Stimulated activated CD4-positive, alpha-beta T cell treated with anti-CD3 and anti-CD28 coated beads, Interleukin-1b, Interleukin-23, amount 100 ng/mL, for 1 hour (primary cell): ENCODE results near the gene MAPKBP1.
A peak's percentile ranks its signal among the peaks of the same experiment; 100 is the strongest.
"Not testable (repeated sequence)": the region's sequence is repeated elsewhere in the genome, so short reads cannot be mapped to it uniquely, and the experiment has no call there.

Experiments used
- DNase-seq, 2 donors: peaks; one replicate each; pipeline ENCODE4 v3.0.0-alpha.2; 2020; ENCODE audit warnings: low read depth in 2 of 2

MAPKBP1 gene

GRCh38 chr15:41774062-41774881, at the start of gene MAPKBP1:
Gene MAPKBP1, plus strand, starts transcription at chr15:41774484. Its CDS starts 792 bp downstream, at chr15:41775276.
- peak; percentile 85 to 91 for DNase-seq

DNA sequence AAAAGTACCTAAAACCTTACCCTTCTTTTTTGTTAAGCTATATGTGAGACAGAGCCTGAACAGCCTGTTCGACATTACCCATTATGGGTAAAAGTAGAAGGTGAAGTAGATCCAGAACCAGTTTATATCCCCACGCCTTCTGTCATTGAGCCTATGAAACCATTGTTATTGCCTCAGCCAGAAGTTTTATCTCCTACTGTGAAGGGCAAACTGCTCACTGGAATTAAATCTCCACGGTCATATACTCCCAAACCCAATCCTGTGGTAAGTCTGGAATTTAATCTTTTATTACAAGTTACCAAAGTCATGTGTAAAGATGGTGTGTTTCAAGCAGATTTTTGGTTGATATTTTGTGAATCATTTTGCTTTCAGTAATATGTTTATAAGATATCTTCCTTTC, 47.1 kb upstream of the MAPKBP1 start:
- no peak for DNase-seq

DNA sequence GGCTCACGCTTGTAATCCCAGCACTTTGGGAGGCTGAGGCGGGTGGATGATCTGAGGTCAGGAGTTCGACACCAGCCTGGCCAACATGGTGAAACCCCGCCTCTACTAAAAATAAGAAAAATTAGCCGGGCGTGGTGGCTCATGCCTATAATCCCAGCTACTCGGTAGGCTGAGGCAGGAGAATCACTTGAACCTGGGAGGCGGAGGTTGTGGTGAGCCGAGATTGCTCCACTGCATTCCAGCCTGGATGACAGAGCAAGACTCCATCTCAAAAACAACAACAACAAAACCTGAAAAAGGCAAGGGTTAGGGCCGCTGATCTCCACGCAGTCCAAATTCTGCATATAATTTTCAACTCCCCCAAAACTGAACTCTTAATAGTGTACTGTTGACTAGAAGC, 46.2 kb upstream of the MAPKBP1 start:
- DNase-seq, result not testable (repeated sequence)

GRCh38 chr15:41730543-41730942, 43.7 kb upstream of the MAPKBP1 start:
- no peak for DNase-seq

DNA sequence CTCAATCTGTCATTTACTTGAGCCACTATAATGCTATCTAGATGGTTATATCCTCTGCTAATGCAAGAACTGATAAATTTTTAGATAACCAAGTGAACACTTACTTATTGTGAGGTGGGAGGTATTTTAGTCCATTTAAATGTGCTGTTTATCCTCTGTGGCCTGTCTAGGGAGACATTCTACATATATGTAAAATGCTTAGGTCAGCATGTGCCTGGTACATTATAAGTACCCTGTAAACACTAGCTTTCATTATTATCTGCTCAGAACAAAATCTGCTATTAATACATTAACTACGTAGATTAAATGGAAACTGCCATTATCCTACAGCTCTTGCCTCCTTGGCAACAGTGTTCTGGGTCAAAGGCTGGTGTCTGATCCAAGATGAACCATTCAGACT, 41.8 kb upstream of the MAPKBP1 start:
- DNase-seq, result no peak

- no peak for DNase-seq
Observed at GRCh38 chr15:41734079-41734478, 40.2 kb upstream of the MAPKBP1 start.

DNA sequence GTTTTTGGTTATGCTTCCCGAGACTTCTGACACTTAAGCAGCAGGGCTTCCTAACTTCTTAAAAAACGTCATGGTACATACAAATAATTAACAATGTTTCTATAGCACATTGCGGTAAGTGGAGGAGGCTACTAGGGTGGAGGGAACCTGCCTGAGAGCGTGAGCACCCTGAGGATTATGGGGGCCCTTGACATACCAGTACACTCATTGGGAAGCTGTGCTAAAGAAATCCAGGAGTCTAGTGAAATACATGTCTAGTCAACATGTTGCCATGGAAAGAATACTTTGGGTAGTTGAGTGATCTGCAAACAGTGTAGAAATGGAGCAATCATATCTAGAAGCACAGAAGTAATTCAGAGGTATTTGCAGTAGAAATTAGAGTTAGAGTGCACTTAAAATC, 39.2 kb upstream of the MAPKBP1 start:
- DNase-seq, result no peak

DNA sequence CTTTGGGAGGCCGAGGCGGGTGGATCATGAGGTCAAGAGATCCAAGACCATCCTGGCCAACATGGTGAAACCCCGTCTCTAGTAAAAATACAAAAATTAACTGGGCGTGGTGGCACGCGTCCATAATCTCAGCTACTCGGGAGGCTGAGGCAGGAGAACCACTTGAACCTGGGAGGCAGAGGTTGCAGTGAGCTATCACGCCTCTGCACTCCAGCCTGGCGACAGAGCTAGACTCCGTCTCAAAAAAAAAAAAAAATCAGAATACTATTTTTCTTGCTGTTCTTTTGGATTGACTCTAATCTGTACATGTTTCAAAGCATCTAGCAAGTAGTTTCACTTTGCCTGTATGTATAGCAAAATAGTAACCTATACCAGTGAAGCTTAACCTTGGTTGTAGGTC, 38.8 kb upstream of the MAPKBP1 start:
- not testable (repeated sequence) for DNase-seq

DNA sequence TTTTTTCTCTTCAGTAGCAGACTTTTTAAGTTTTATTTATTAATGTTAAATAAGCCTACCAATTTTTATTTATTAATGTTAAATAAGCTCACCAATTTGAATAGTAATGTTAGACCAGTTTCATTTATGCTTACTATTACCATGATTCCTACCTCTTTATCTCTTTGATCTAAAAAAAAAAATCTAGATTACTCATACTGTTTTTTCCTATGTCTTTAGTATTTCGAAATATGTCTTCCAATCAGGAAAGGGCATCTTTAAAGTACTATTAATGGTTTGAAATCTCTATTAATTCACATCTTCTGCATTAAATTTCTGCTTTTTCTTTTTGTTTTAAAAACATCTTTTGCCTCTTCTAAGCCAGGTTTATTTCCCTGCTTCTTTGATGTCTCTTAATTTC, 27.5 kb upstream of the MAPKBP1 start:
- DNase-seq, result no peak

- DNase-seq, result no peak
Observed at GRCh38 chr15:41756198-41756597, 18.1 kb upstream of the MAPKBP1 start.

- DNase-seq, result peak in 1 of 2 donors; percentile 19
Observed at GRCh38 chr15:41772720-41773331, 1.5 kb upstream of the MAPKBP1 start.

DNA sequence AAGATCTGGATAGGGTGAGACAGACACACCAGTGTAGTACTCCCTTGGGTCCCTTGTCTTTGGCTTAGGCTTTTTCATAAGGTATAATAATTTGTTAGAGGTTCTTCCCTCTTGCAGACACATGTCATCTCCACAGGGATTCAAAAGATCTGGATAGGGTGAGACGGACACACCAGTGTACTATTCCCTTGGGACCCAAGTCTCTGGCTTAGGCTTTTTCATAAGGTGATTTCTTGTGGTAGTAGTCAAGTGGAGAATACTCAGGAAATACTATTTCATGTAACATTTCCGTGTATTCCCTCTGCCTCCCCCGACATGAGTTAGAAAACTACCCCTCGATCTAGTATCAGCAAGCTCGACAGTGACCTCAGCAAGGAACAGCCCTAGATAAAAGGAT, 954 bp upstream of the MAPKBP1 start:
- no peak for DNase-seq

DNA sequence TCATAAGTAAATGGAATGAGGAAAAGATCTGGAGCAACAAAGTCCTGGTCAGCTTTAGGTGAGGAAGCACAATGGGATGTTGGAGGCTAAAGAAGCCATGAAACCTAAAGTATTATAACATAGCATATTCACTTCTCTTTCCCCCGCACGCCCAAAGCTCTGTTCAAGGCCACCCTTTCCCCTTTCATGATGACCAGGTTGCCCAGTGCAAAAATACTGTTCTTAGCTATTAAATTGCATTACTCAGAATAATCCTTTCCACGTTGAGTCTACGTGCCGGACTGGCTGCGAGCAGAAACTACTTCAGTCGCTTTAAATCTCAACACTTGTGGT, 589 bp upstream of the MAPKBP1 start:
- no peak for DNase-seq

DNA sequence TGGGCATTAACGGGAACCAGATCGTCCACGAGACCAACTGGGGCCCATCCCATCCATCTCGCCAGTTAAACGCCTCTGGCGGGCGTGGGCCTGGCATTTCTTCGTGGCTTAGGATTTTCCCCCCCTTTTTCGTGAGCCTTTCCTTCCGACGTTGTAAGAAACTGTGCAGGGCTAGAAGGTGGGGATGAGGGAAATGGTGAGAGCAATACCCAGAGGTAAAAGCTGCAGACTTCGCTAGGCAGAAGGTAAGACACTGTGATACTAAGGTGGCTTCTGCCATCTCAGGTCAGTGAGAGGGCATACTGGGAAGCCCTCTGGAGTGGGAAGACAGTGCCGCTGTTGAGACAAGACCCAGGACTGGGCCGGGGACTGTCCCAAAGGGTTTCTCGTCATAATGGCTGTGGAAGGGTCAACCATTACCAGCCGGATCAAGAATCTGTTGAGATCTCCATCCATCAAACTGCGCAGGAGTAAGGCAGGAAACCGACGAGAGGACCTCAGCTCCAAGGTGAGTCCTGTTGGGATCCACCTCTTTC, 666 bp downstream of the MAPKBP1 start:
- no peak for DNase-seq

DNA sequence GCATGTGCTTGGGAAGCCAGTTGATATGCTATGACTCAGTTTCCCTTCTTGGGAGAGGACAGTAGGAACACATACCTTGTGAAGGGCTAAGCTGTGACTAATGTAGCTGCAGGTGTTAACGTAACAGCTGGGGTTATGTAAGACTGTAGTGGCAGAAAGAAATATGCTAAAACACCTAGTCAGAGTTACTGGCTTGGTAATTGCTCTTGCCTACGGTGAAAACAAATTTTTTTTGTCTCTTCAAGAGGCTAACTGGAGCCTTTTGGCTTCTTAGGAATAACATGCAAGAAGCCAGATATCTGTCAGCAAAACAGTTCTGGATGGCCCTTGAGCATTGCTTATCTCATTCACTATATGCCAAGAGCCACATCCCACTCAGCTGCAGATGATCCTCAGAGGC, 1.4 kb downstream of the MAPKBP1 start:
- no peak for DNase-seq

DNA sequence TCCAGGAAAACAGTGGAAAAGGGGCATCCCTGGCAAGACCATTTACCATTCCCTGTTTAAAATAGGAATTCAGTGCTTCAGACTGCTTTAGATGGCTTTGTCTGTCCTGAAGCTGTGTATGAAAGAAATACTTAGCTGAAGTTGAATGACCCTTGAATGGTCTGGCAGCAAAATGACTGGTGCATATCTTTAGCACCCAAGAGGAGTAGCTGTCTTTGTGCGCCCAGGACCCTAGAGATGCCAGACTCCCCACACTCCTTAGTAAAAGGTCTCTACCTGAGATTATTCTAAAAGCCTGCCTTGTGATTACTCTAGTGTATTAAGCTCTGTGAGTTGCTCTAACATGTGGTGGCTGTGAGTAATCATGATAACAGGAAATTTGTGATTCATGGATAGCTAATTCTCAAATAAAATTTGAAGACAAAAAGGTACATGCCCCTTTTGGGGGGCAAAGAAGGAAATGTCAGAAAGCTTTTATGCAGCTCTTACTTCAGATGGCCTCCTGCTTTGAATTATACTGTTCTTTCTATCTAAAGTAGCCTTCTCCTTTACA, 3.2 kb downstream of the MAPKBP1 start:
- DNase-seq, result no peak

DNA sequence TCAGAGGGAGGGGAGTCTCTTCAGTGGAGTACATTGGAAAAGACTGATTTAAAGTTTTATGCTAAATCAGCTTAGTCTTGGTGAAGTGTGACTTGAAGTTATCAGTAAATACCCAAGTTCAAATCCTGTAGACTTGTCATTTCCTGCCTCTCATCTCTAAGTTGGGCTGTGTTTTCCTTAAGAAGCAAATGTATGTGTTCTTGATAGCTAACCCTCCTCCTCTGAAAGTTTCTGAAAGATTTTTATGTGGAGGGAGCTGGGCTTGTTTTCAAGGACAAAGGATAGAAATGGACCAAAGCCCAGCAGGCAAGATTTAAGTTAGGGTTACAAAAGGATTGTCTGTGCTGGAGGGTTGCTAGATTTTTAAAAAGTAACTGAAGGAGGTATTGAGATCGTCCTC, 4.2 kb downstream of the MAPKBP1 start:
- no peak for DNase-seq

DNA sequence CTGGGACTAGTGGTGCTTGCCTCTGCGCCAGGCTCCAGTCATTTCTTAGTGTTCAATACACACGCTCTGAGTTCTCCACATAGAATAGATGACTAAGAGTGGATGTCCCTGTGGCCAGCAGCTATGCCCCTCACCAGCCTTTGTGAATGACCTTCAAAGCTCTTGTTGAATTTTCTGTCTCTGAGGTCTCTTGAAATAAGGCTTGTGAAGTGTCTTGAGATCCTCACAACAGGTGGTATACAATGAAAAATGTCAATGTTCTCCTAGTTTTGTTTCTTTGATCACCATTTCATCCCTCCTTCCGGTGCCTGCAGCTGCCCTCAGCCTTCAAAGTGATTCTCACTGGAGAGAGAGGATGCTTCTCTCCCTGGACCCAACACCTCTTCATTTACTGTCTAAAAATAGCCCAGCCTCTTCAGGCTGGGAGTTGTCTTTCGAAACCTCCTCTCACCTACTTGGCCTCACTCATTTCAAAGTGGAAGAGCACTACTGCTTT, 5.4 kb downstream of the MAPKBP1 start:
- DNase-seq, result no peak

DNA sequence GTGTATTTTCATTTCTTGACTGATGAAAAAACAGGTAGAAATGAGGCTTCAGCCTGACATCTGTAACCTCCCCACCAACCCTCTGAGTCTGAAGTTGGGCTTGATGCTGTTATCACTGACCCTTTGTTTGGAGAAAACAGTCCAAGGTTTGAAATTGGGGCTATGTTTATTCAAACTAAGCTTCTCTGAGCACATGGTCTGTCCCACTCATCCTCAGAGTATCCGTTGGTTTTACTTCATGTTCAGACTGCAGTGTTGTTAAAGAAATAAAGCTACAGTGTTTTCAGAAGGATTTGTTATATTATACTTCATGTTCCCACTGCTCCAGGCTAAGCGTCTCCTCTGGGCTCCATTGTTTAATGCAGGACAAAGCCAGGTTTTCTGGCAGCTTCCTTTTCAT, 6.0 kb downstream of the MAPKBP1 start:
- no peak for DNase-seq

DNA sequence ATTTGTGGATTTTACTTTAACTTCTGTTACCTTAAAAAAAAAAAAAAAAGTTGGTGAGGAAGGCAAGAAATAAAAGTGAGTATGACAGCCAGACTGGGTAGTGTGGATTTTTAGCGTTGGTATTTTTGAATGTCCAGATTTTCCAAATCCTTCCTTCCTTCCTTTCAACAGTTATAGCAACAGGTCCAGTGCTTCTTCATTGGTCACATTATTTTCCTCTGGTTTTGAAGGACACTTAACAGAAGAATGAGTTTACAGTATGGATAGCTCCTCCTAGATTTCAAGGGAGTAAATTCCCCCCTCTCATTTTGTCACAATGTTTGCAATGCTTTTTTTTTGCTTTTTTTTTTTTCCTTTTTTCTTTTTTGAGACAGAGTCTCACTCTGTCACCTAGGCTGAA, 6.4 kb downstream of the MAPKBP1 start:
- no peak for DNase-seq

DNA sequence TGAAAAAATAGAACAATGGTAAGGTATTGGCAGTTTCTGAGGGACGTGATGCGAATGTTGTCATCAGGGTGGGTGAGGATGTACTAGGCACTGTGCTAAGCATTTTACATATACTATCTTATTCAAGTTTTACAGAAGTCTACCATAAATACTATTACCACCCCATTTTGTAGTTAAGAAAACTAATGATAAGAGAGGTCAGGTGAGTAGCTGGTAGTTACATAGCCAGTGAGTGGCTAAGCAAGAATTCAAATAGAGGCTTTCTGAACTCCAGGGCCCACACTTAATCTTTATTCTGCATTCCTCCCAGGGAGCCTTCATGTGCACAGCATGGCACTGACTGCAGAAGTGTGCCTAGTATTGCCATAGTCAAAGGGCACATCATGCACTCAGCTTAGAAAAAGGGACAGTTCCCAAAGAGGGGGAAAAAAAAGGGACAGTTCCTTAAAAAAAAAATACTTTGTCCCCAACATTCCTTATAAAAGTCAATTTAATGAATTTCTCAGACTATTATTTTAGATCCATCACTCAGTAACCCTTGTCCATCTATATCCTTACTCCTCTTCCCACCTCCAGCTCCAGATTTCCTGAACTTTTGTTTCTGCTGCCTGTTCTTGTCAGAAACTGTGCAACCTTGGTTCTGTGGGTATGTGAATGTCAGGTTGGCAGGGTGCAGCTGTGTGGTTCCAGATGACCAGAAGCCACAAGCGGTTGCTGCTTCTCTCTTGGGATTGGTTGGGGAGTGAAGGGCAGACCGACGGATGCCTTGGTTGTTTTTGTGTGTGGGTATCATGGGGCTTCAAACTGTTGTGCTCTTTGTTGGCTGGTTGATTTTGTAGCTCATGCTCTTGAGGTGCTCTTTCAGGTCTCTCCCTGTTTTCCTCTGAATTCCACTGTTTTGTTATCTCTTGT, 8.3 kb downstream of the MAPKBP1 start:
- DNase-seq, result no peak

GRCh38 chr15:41783296-41783695, 9.0 kb downstream of the MAPKBP1 start:
- DNase-seq, result no peak
